GM12878 (cell line): ENCODE data around the gene C19orf18. TPM values are rescaled to one million over a fixed set of nuclear protein-coding genes. Genes with fewer than 3 reads are reported as not detected.

Experiments used
- ATAC-seq: fragments of 200-7000 bp; cut with Tn5 transposase; 3 replicates; pipeline ENCODE4 v1.9.1; 2020; ENCODE audit warnings: mild to moderate bottlenecking, moderate library complexity
- BruUV-seq: library from RNA; stranded (reverse); fragments of 400-500 nt; replicated peaks from 2 replicates; lab custom pipeline; 2021; lab: Mats Ljungman, UMichigan
- CTCF ChIA-PET: fragments of 300-600 bp; sonication (Branson Sonifier 250); formaldehyde crosslinking; extraction: SDS; loops from one replicate; lab custom pipeline; 2021; ENCODE audit warnings: inconsistent platforms; lab: Yijun Ruan, JAX
- POLR2A ChIA-PET: fragments of 350-600 bp; formaldehyde crosslinking; extraction: SDS; loops from one replicate; lab custom pipeline; 2021; ENCODE audit warnings: inconsistent platforms; lab: Charles Lee
- RAD21 ChIA-PET: fragments of 300-600 bp; sonication (Branson Sonifier 250); formaldehyde crosslinking; loops from one replicate; lab custom pipeline; 2023; ENCODE audit warnings: antibody characterized with exemption; ENCODE audit not compliant: unreplicated experiment; lab: Charles Lee
- SMC1A ChIA-PET: fragments of 300-600 bp; sonication (Branson Sonifier 250); formaldehyde crosslinking; loops from one replicate; lab custom pipeline; 2023; ENCODE audit not compliant: unreplicated experiment, uncharacterized antibody; lab: Charles Lee
- DNase-seq: peaks from one replicate; pipeline ENCODE4 v3.0.0-alpha.2; 2011; ENCODE audit warnings: low read depth, low spot score
- FAIRE-seq: peaks from 3 replicates; lab custom pipeline; 2011; peaks lifted over from hg19 to GRCh38; lab: Jason Lieb, UNC
- H2AFZ ChIP-seq: 2 replicates; pipeline ENCODE4 v1.6.0; 2011; ENCODE audit warnings: low read depth, low read length, control low read depth; ENCODE audit not compliant: control insufficient read depth
- H3K27ac ChIP-seq: 2 replicates; pipeline ENCODE4 v1.5.1; 2011; ENCODE audit warnings: control low read depth; ENCODE audit not compliant: control insufficient read depth, insufficient read depth
- H3K27me3 ChIP-seq, 2 experiments: replicated peaks in 1 of 2; 2 replicates each; pipeline versions ENCODE4 v1.6.0 to v1.6.1; 2011; ENCODE audit warnings: low read length in 1 of 2; ENCODE audit not compliant: control insufficient read depth in 2 of 2, insufficient read depth in 2 of 2
- H3K36me3 ChIP-seq, 2 experiments: 2 replicates each; pipeline ENCODE4 v1.5.1; 2011; ENCODE audit warnings: low read length in 1 of 2; ENCODE audit not compliant: control insufficient read depth in 2 of 2, insufficient read depth in 2 of 2
- H3K4me1 ChIP-seq: 2 replicates; pipeline ENCODE4 v1.6.1; 2011; ENCODE audit warnings: mild to moderate bottlenecking, low read length, moderate library complexity, mixed read lengths; ENCODE audit not compliant: control insufficient read depth, insufficient read depth
- H3K4me2 ChIP-seq: 2 replicates; pipeline ENCODE4 v1.6.0; 2011; ENCODE audit warnings: control low read depth; ENCODE audit not compliant: control insufficient read depth, insufficient read depth
- H3K4me3 ChIP-seq: fragments of 200-600 bp; sonication (generic); 2 replicates; pipeline ENCODE4 v1.5.1; 2016
- H3K79me2 ChIP-seq: 2 replicates; pipeline ENCODE4 v1.6.0; 2011; ENCODE audit warnings: low read length; ENCODE audit not compliant: control insufficient read depth, insufficient read depth
- H3K9ac ChIP-seq: 2 replicates; pipeline ENCODE4 v1.8.0; 2011; ENCODE audit warnings: low read length, control low read depth, mixed read lengths; ENCODE audit not compliant: control insufficient read depth, insufficient read depth
- H3K9me3 ChIP-seq: replicated peaks from 3 replicates; pipeline ENCODE4 v1.5.1; 2011; ENCODE audit warnings: mild to moderate bottlenecking, low read length; ENCODE audit not compliant: control insufficient read depth, insufficient read depth
- H4K20me1 ChIP-seq: 2 replicates; pipeline ENCODE4 v1.6.0; 2011; ENCODE audit not compliant: control insufficient read depth, insufficient read depth
- ASH2L ChIP-seq: fragments of 300-600, 200-600 bp; sonication (generic); IDR thresholded peaks from 2 replicates; pipeline ENCODE4 v1.6.1; 2017; ENCODE audit warnings: low read depth, mild to moderate bottlenecking, borderline replicate concordance
- BHLHE40 ChIP-seq, 2 experiments: fragments of 450-650 bp in 1 of 2; IDR thresholded peaks; 2 replicates each; pipeline ENCODE4 v1.6.1; 2011 to 2017; ENCODE audit warnings: low read depth in 2 of 2, borderline replicate concordance in 1 of 2, improper control_type of control experiment in 1 of 2, low read length in 1 of 2, mild to moderate bottlenecking in 1 of 2
- CEBPB ChIP-seq, 2 experiments: fragments of 150-350 bp in 1 of 2; IDR thresholded peaks; 2 replicates each; pipeline ENCODE4 v1.6.1; 2012 to 2014; ENCODE audit warnings: low read depth in 2 of 2, low read length in 2 of 2, borderline replicate concordance in 1 of 2, inconsistent platforms in 1 of 2
- CHD4 ChIP-seq: fragments of 200-600 bp; sonication (generic); IDR thresholded peaks from 2 replicates; pipeline ENCODE4 v1.6.1; 2016; ENCODE audit warnings: mild to moderate bottlenecking
- ESRRA ChIP-seq: IDR thresholded peaks from 2 replicates; pipeline ENCODE4 v1.6.1; 2012; ENCODE audit warnings: mild to moderate bottlenecking, low read length, improper control_type of control experiment
- NFYB ChIP-seq: IDR thresholded peaks from 2 replicates; pipeline ENCODE4 v1.6.1; 2011; ENCODE audit warnings: low read depth, mild to moderate bottlenecking, low read length, improper control_type of control experiment, moderate library complexity; ENCODE audit not compliant: insufficient read depth
- NR2C2 ChIP-seq: IDR thresholded peaks from 2 replicates; pipeline ENCODE4 v1.6.1; 2011; ENCODE audit warnings: borderline replicate concordance, low read depth; ENCODE audit not compliant: control insufficient read depth, insufficient read length
- POLR2A ChIP-seq: IDR thresholded peaks from 2 replicates; pipeline ENCODE4 v1.6.1; 2011; ENCODE audit warnings: low read depth, mild to moderate bottlenecking, low read length
- POU2F2 ChIP-seq: IDR thresholded peaks from 3 replicates; pipeline ENCODE4 v1.6.1; 2011; ENCODE audit warnings: low read depth, mild to moderate bottlenecking, low read length, borderline replicate concordance
- RAD51 ChIP-seq: fragments of 450-650 bp; IDR thresholded peaks from 2 replicates; pipeline ENCODE4 v1.6.1; 2016; ENCODE audit warnings: moderate library complexity, mild to moderate bottlenecking, inconsistent platforms
- RUNX3 ChIP-seq: IDR thresholded peaks from 2 replicates; pipeline ENCODE4 v1.6.1; 2012; ENCODE audit warnings: low read length, inconsistent platforms
- SIX5 ChIP-seq: IDR thresholded peaks from 2 replicates; pipeline ENCODE4 v1.6.1; 2011; ENCODE audit warnings: mild to moderate bottlenecking, low read depth, low read length, moderate library complexity; ENCODE audit not compliant: severe bottlenecking
- SREBF1 ChIP-seq: IDR thresholded peaks from 2 replicates; pipeline ENCODE4 v1.6.1; 2012; ENCODE audit warnings: mild to moderate bottlenecking, low read length
- TCF7 ChIP-seq: IDR thresholded peaks from 2 replicates; pipeline ENCODE4 v1.6.1; 2014; ENCODE audit warnings: antibody characterized with exemption, borderline replicate concordance
- WRNIP1 ChIP-seq: IDR thresholded peaks from 2 replicates; pipeline ENCODE4 v1.6.1; 2011; ENCODE audit warnings: low read depth, low read length, improper control_type of control experiment, borderline replicate concordance
- YY1 ChIP-seq: IDR thresholded peaks from 2 replicates; pipeline ENCODE4 v1.6.1; 2011; ENCODE audit warnings: low read depth, mild to moderate bottlenecking, low read length
- ZBTB4 ChIP-seq: fragments of 450-650 bp; formaldehyde crosslinking; IDR thresholded peaks from 2 replicates; pipeline ENCODE4 v1.4.0; 2022; ENCODE audit warnings: mild to moderate bottlenecking, moderate library complexity
- ZNF622 ChIP-seq: fragments of 450-650 bp; IDR thresholded peaks from 2 replicates; pipeline ENCODE4 v1.6.1; 2017; ENCODE audit warnings: mild to moderate bottlenecking, inconsistent platforms
- WGBS: methylation state at CpG from one replicate; pipeline ENCODE4 v1.1.6; 2016; ENCODE audit warnings: low lambda C conversion rate; ENCODE audit not compliant: insufficient replicate concordance, insufficient coverage; ENCODE audit errors: missing lambda C conversion rate; 5-methylcytosine and 5-hydroxymethylcytosine counted together
- in situ Hi-C: fragments of 300-500 bp; cut with MboI; formaldehyde crosslinking; loops from 9 replicates; pipeline ENCODE4 v1.14.3; 2018; ENCODE audit warnings: mixed read lengths
- intact Hi-C: fragments of 100-400 bp; cut with micrococcal nuclease; formaldehyde crosslinking; loops from one replicate; pipeline ENCODE4 v1.14.2; 2022; ENCODE audit not compliant: unreplicated experiment
- polyA plus RNA-seq, 11 experiments: library from polyadenylated mRNA; depleted of rRNA in 4 of 11; unstranded in 6 of 11; stranded (reverse) in 5 of 11; fragments of >200 nt; fragmentation: Nextera tagmentation in 4 of 11; fragmentation: Illumina TruSeq in 1 of 11; extraction: Ambion mirVana in 4 of 11; extraction: Trizol in 1 of 11; gene quantifications; 1 replicate in 1 of 11; 2 replicates in 10 of 11; pipeline versions ENCODE4 v1.2.1 to v1.2.3, GENCODE V29; 2011 to 2016; ENCODE audit warnings: inconsistent platforms in 2 of 11, missing spikeins in 2 of 11, low read depth in 1 of 11
- total RNA-seq, 4 experiments: library from RNA; depleted of rRNA in 3 of 4; stranded (reverse); fragments of >200 nt in 3 of 4; fragmentation: Illumina TruSeq in 1 of 4; extraction: Trizol in 1 of 4; gene quantifications; 2 replicates each; pipeline versions ENCODE4 v1.2.1 to v1.2.3, GENCODE V29; 2013 to 2021

Gene C19orf18
- total and polyA plus RNA-seq, 10 of the 15 experiments (the other 5 are each of a cell fraction or from before 2014, with no cell fraction given): 0.12 to 0.29 (median 0.21) TPM; not detected in 7

GRCh38 chr19:58000677-58001076, 26.3 kb upstream of the C19orf18 start:
- 100% methylated on average over 4 of the region's 4 CpGs for WGBS
- CTCF ChIA-PET: no interaction called here

GRCh38 chr19:57992841-57993240, 18.5 kb upstream of the C19orf18 start:
- FAIRE-seq (no peak), DNase-seq (no peak), ATAC-seq (no peak)
- ChIA-PET SMC1A (no interaction called here), CTCF (no interaction called here), RAD21 (no interaction called here), POLR2A (no interaction called here)
- no peaks in the 10 kb centered on the region for H3K79me2 ChIP-seq
- in situ Hi-C loops: no loop called here
- no peak overlapping the region for H3K9ac ChIP-seq
- no peaks in the 10 kb centered on the region for H4K20me1 ChIP-seq
- intact Hi-C loops: no loop called here
- no peak overlapping the region for H3K4me3 ChIP-seq
- no TSS peak for BruUV-seq
- no peak overlapping the region for H2AFZ ChIP-seq
- no peaks in the 10 kb centered on the region for H3K27me3 ChIP-seq
- H3K36me3 ChIP-seq: 0 out of 4 replicates have a peak, but pooled peaks cover 0 to 2% of the 10 kb centered on the region in 2 experiments
- H3K27ac ChIP-seq: no peak overlapping the region
- H3K4me1 ChIP-seq: no peaks in the 10 kb centered on the region
- peaks cover 28% of the 10 kb centered on the region; the same call in 2 of the 3 replicates for H3K9me3 ChIP-seq
- no peak overlapping the region for H3K4me2 ChIP-seq
- WGBS: 50% methylated on average over 1 of the region's 1 CpG
- TF ChIP-seq ZBTB4 (CRISPR knock-in tag): no peak
- no peak for TF ChIP-seq ESRRA
- no peak for TF ChIP-seq WRNIP1
- no peak for TF ChIP-seq ASH2L
- TF ChIP-seq RAD51: no peak
- TF ChIP-seq SREBF1: no peak
- no peak for TF ChIP-seq RUNX3
- TF ChIP-seq BHLHE40 (IDR thresholded peaks at IDR 0.05; ENCODE audit: borderline replicate concordance in 1 of 2, low read depth in 2 of 2, low read length in 1 of 2): no peak
- TF ChIP-seq SIX5: no peak
- TF ChIP-seq ZNF622: no peak
- TF ChIP-seq NFYB: no peak
- no peak for TF ChIP-seq POLR2A
- TF ChIP-seq NR2C2: no peak
- no peak for TF ChIP-seq CEBPB (IDR thresholded peaks at IDR 0.05; ENCODE audit: borderline replicate concordance in 1 of 2, low read depth in 2 of 2, low read length in 2 of 2)
- no peak for TF ChIP-seq CHD4

More at GRCh38 chr19:58000677-58001076, 26.3 kb upstream of the C19orf18 start:
- ChIA-PET POLR2A (no interaction called here), SMC1A (no interaction called here), RAD21 (no interaction called here)
- intact Hi-C loops: no loop called here
- Histone ChIP-seq H3K9me3 (peaks cover 48% of the 10 kb centered on the region), H3K4me3 (no peak overlapping the region), H3K4me2 (no peak overlapping the region), H3K36me3 (peaks cover 7 to 12% of the 10 kb centered on the region in 2 experiments), H3K27me3 (no peaks in the 10 kb centered on the region), H3K27ac (no peak overlapping the region), H3K79me2 (peaks cover 5% of the 10 kb centered on the region; the same call in 1 of the 2 replicates), H3K4me1 (peaks cover 4% of the 10 kb centered on the region; the same call in 1 of the 2 replicates), H4K20me1 (no peaks in the 10 kb centered on the region), H2AFZ (no peak overlapping the region), H3K9ac (no peak overlapping the region)
- in situ Hi-C loops: no loop called here
- TF ChIP-seq POU2F2 (no peak), YY1 (no peak), TCF7 (no peak)
- ATAC-seq (no peak), DNase-seq (no peak), FAIRE-seq (no peak)
- BruUV-seq: no TSS peak
